Measurements from ENCODE around the gene SLC9A9.

GRCh38 chr3:143484846-143485512 lies 363.3 kb downstream of the SLC9A9 start:
- TF ChIP-seq CTCF (IDR thresholded peaks at IDR 0.05) (no peak), POLR2A (IDR thresholded peaks at IDR 0.05) (no peak)

All from uterus (tissue), 2 donors.